ENCODE results near the gene TMEM269.

- TF ChIP-seq, protein P1, sequence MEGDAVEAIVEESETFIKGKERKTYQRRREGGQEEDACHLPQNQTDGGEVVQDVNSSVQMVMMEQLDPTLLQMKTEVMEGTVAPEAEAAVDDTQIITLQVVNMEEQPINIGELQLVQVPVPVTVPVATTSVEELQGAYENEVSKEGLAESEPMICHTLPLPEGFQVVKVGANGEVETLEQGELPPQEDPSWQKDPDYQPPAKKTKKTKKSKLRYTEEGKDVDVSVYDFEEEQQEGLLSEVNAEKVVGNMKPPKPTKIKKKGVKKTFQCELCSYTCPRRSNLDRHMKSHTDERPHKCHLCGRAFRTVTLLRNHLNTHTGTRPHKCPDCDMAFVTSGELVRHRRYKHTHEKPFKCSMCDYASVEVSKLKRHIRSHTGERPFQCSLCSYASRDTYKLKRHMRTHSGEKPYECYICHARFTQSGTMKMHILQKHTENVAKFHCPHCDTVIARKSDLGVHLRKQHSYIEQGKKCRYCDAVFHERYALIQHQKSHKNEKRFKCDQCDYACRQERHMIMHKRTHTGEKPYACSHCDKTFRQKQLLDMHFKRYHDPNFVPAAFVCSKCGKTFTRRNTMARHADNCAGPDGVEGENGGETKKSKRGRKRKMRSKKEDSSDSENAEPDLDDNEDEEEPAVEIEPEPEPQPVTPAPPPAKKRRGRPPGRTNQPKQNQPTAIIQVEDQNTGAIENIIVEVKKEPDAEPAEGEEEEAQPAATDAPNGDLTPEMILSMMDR (IDR thresholded peaks at IDR 0.05) = no peak
- no peak for TF ChIP-seq EP300 (IDR thresholded peaks at IDR 0.05)
- TF ChIP-seq POLR2A (IDR thresholded peaks at IDR 0.05) = no peak
Observed at GRCh38 chr1:42741706-42742105, 43.1 kb upstream of the TMEM269 start.

Data from gastroesophageal sphincter (tissue), 3 donors.